B cell (primary cell): ENCODE measurements around the gene TSPAN18. TPM values are rescaled to one million over a fixed set of nuclear protein-coding genes. Genes with fewer than 3 reads are reported as not detected.

Experiments
- ATAC-seq: fragments of 200-7000 bp; cut with Tn5 transposase; one replicate; pipeline ENCODE4 v1.10.0; 2021; ENCODE audit warnings: low read depth, mild to moderate bottlenecking, moderate number of reproducible peaks, moderate library complexity
- CTCF ChIA-PET: fragments of 350-600 bp; sonication (Branson Sonifier 250); formaldehyde crosslinking; loops from one replicate; lab custom pipeline; 2021; ENCODE audit warnings: antibody characterized with exemption, inconsistent platforms; lab: Charles Lee
- POLR2A ChIA-PET: fragments of 350-600 bp; sonication (Branson Sonifier 250); formaldehyde crosslinking; loops from one replicate; lab custom pipeline; 2021; ENCODE audit warnings: antibody characterized with exemption; lab: Charles Lee
- DNase-seq: peaks from one replicate; pipeline ENCODE4 v3.0.0; 2013
- H2AFZ ChIP-seq: 2 replicates; pipeline ENCODE4 v1.6.1; 2012; ENCODE audit warnings: mild to moderate bottlenecking, low read depth, low read length; ENCODE audit not compliant: insufficient read depth, poor library complexity, severe bottlenecking
- H3K27ac ChIP-seq, 2 donors: 1 replicate in 1 of 2; 2 replicates in 1 of 2; pipeline ENCODE4 v1.5.1; 2012 to 2013; ENCODE audit warnings: low read length in 2 of 2, mild to moderate bottlenecking in 2 of 2, moderate library complexity in 1 of 2
- H3K27me3 ChIP-seq, 4 experiments: fragments of 200-600 bp in 1 of 4; sonication (generic) in 1 of 4; replicated peaks in 1 of 4; 1 replicate in 2 of 4; 2 replicates in 2 of 4; pipeline versions ENCODE4 v1.6.1 to v1.7.0; 2013 to 2016; ENCODE audit warnings: low read length in 3 of 4, mild to moderate bottlenecking in 2 of 4, mixed read lengths in 1 of 4, moderate library complexity in 1 of 4; ENCODE audit not compliant: insufficient read depth in 4 of 4, control insufficient read depth in 3 of 4; ENCODE audit errors: control extremely low read depth in 1 of 4
- H3K36me3 ChIP-seq, 2 experiments: replicated peaks in 1 of 2; 1 replicate in 1 of 2; 2 replicates in 1 of 2; pipeline versions ENCODE4 v1.6.1 to v1.7.1; 2013; ENCODE audit warnings: low read length in 1 of 2; ENCODE audit not compliant: insufficient read depth in 2 of 2, control insufficient read depth in 1 of 2; ENCODE audit errors: control extremely low read depth in 1 of 2, extremely low read depth in 1 of 2
- H3K4me1 ChIP-seq, 2 donors: fragments of 200-600 bp in 1 of 2; sonication (generic) in 1 of 2; 1 replicate in 1 of 2; 2 replicates in 1 of 2; pipeline versions ENCODE4 v1.5.1 to v1.6.1; 2013 to 2017; ENCODE audit warnings: low read length in 2 of 2; ENCODE audit not compliant: control insufficient read depth in 2 of 2, insufficient read depth in 2 of 2
- H3K4me2 ChIP-seq: replicated peaks from 2 replicates; pipeline ENCODE3; 2012; ENCODE audit warnings: mild to moderate bottlenecking, low read depth, low read length; ENCODE audit not compliant: poor library complexity, severe bottlenecking
- H3K4me3 ChIP-seq, 5 experiments: fragments of 200-600 bp in 1 of 5; sonication (generic) in 1 of 5; 1 replicate in 3 of 5; 2 replicates in 2 of 5; pipeline versions ENCODE4 v1.5.1 to v1.7.0; 2011 to 2016; ENCODE audit warnings: low read length in 4 of 5, mild to moderate bottlenecking in 4 of 5, low read depth in 2 of 5, control low read depth in 1 of 5, moderate library complexity in 1 of 5; ENCODE audit not compliant: insufficient read depth in 1 of 5; ENCODE audit errors: control extremely low read depth in 1 of 5, extremely low read depth in 1 of 5
- H3K79me2 ChIP-seq: fragments of 200-600 bp; sonication (generic); one replicate; pipeline ENCODE4 v1.6.0; 2016; ENCODE audit warnings: low read length; ENCODE audit not compliant: control insufficient read depth, insufficient read depth
- H3K9ac ChIP-seq: fragments of 200-600 bp; sonication (generic); 2 replicates; pipeline ENCODE4 v1.6.1; 2017; ENCODE audit warnings: mild to moderate bottlenecking, low read length, moderate library complexity
- H3K9me3 ChIP-seq, 3 donors: one replicate each; pipeline versions ENCODE4 v1.6.1 to v1.7.1; 2013; ENCODE audit warnings: low read length in 2 of 3; ENCODE audit not compliant: control insufficient read depth in 2 of 3, insufficient read depth in 1 of 3; ENCODE audit errors: control extremely low read depth in 1 of 3
- H4K20me1 ChIP-seq: 2 replicates; pipeline ENCODE4 v1.6.0; 2012; ENCODE audit warnings: mild to moderate bottlenecking, low read length; ENCODE audit not compliant: insufficient read depth, control insufficient read depth, poor library complexity, severe bottlenecking
- H3K27ac Mint-ChIP-seq: one replicate; pipeline ENCODE4 v1.8.0; 2021; ENCODE audit warnings: mixed read lengths
- H3K27me3 Mint-ChIP-seq: one replicate; pipeline ENCODE4 v1.8.0; 2021; ENCODE audit warnings: mixed read lengths
- H3K4me1 Mint-ChIP-seq: one replicate; pipeline ENCODE4 v1.8.0; 2021; ENCODE audit warnings: mixed read lengths
- H3K4me3 Mint-ChIP-seq: one replicate; pipeline ENCODE4 v1.8.0; 2021; ENCODE audit warnings: mixed read lengths
- H3K9me3 Mint-ChIP-seq: one replicate; pipeline ENCODE4 v1.8.0; 2022; ENCODE audit warnings: mixed read lengths; ENCODE audit not compliant: insufficient read depth
- EZH2 ChIP-seq: IDR thresholded peaks from 2 replicates; pipeline ENCODE4 v1.6.1; 2012; ENCODE audit warnings: borderline replicate concordance, low read depth, mild to moderate bottlenecking, moderate library complexity, low read length; ENCODE audit not compliant: insufficient read depth, poor library complexity, severe bottlenecking
- WGBS: methylation state at CpG from one replicate; pipeline ENCODE4 v1.1.5; 2013; ENCODE audit warnings: missing lambda C conversion rate; ENCODE audit not compliant: insufficient coverage; 5-methylcytosine and 5-hydroxymethylcytosine counted together
- intact Hi-C: fragments of 100-400 bp; cut with micrococcal nuclease; formaldehyde crosslinking; loops from one replicate; pipeline ENCODE4 v1.10.0; 2022
- polyA plus RNA-seq: library from polyadenylated mRNA; depleted of rRNA; stranded (reverse); fragments of >200 nt; gene quantifications from 2 replicates; pipeline ENCODE4 v1.2.3, GENCODE V29; 2012
- total RNA-seq, 2 donors: library from RNA; stranded (reverse); fragments of 120-200 nt in 1 of 2; gene quantifications; 1 replicate in 1 of 2; 2 replicates in 1 of 2; pipeline versions ENCODE4 v1.2.3 to v1.2.4, GENCODE V29; 2013 to 2022
- TF ChIP-seq, protein P1 (sequence below): fragments of 200-600 bp; IDR thresholded peaks from one replicate; pipeline ENCODE4 v1.8.0; 2022; ENCODE audit warnings: antibody characterized with exemption, mild to moderate bottlenecking

TSPAN18 gene
- total and polyA plus RNA-seq, 2 donors (not counting 1 experiment from before 2014, with no cell fraction given), result 0.75 to 2.0 TPM

DNA sequence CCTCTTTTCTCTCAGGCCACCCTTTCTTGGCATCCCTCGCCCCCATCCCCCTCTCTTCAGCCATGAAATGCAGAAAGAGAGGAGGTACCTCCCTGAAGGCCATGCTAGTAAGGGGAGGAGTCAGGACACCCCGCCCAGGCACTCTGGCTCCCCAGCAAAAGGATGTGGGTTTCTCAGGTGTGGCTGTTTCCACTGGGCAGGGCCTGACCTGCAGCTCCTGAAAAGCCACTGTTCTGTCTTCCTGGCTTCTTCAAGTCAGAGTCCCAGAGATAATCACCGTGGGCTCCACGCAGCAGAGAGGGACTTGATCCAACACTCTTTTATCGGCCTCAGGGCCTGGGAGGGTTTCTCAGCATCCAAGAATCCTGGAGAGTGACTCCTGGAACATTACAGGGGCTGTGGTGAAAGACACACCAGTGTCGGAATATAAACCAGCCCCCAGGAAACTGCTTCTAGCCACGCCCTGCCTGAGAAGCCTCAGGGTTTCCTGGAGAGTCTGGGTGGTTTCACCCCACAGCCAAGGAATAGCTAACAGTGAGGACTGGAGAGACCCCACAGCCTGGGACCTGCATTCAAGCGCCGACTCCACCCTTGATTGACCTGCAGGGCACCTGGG is 45.7 kb upstream of the TSPAN18 start:
- DNase-seq, result no peak
- Mint-ChIP-seq H3K9me3 (peaks cover 5% of the 10 kb centered on the region), H3K4me1 (peaks cover 2% of the 10 kb centered on the region), H3K27me3 (peaks cover 30% of the 10 kb centered on the region), H3K4me3 (no peak overlapping the region), H3K27ac (no peak overlapping the region)
- ChIA-PET POLR2A (no interaction called here), CTCF (no interaction called here)
- H2AFZ ChIP-seq, result no peak overlapping the region
- peaks cover 0 to 7% (median 4%) of the 10 kb centered on the region in 4 experiments for H3K27me3 ChIP-seq
- H3K4me3 ChIP-seq, result no peak overlapping the region
- no peak overlapping the region for H3K9ac ChIP-seq
- H3K4me1 ChIP-seq, result peaks cover 0 to 10% of the 10 kb centered on the region in 2 donors
- H3K79me2 ChIP-seq, result no peaks in the 10 kb centered on the region
- no peak overlapping the region for H3K4me2 ChIP-seq
- TF ChIP-seq, protein P1, sequence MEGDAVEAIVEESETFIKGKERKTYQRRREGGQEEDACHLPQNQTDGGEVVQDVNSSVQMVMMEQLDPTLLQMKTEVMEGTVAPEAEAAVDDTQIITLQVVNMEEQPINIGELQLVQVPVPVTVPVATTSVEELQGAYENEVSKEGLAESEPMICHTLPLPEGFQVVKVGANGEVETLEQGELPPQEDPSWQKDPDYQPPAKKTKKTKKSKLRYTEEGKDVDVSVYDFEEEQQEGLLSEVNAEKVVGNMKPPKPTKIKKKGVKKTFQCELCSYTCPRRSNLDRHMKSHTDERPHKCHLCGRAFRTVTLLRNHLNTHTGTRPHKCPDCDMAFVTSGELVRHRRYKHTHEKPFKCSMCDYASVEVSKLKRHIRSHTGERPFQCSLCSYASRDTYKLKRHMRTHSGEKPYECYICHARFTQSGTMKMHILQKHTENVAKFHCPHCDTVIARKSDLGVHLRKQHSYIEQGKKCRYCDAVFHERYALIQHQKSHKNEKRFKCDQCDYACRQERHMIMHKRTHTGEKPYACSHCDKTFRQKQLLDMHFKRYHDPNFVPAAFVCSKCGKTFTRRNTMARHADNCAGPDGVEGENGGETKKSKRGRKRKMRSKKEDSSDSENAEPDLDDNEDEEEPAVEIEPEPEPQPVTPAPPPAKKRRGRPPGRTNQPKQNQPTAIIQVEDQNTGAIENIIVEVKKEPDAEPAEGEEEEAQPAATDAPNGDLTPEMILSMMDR, result no peak
- TF ChIP-seq EZH2, result no peak
- 75% methylated on average over 8 of the region's 9 CpGs for WGBS
- H3K27ac ChIP-seq, result no peak overlapping the region
- H3K36me3 ChIP-seq, result no peaks in the 10 kb centered on the region
- peaks cover 0 to 4% (median 0%) of the 10 kb centered on the region in 3 donors for H3K9me3 ChIP-seq
- ATAC-seq, result no peak
- no peaks in the 10 kb centered on the region for H4K20me1 ChIP-seq
- intact Hi-C loops, result no loop called here

DNA sequence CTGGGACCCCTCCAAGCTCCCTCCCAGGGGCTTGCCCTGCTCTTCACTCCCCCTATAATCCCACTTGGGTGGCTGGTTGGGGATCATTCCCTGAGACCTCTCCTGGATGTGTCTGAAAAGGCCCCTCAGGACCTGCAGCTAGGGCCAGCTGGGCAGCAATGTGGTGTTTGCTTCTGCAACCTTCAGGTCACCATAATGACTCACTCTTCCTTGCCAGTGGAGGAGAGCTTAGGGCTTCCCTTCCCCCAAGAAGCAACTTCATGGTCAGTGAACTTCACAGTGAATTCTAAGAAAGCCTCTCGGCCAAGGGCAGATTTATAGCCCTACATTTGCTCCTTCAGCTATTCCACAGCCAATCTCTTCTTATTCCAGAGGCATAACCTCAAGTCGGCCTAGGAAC is 45.1 kb upstream of the TSPAN18 start:
- intact Hi-C loops, result no loop called here
- Histone ChIP-seq H3K36me3 (no peaks in the 10 kb centered on the region), H3K79me2 (no peaks in the 10 kb centered on the region), H2AFZ (no peak overlapping the region), H3K9ac (no peak overlapping the region), H3K4me1 (peaks cover 0 to 10% of the 10 kb centered on the region in 2 donors), H3K9me3 (peaks cover 0 to 4% (median 0%) of the 10 kb centered on the region in 3 donors), H4K20me1 (no peaks in the 10 kb centered on the region), H3K4me3 (no peak overlapping the region), H3K4me2 (no peak overlapping the region), H3K27me3 (peaks cover 0 to 7% (median 4%) of the 10 kb centered on the region in 4 experiments), H3K27ac (no peak overlapping the region)
- CTCF ChIA-PET, result no interaction called here
- no peak for ATAC-seq
- no CpG with 5 or more reads among the region's 2 CpGs for WGBS
- no peak for DNase-seq
- Mint-ChIP-seq H3K9me3 (peaks cover 5% of the 10 kb centered on the region), H3K4me3 (no peak overlapping the region), H3K4me1 (peaks cover 2% of the 10 kb centered on the region), H3K27me3 (peaks cover 30% of the 10 kb centered on the region), H3K27ac (no peak overlapping the region)
- POLR2A ChIA-PET, result no interaction called here
- TF ChIP-seq, protein P1, result no peak
- no peak for TF ChIP-seq EZH2
